ENCODE data around the gene PCDHA8. TPM values are rescaled to one million over a fixed set of nuclear protein-coding genes. Genes with fewer than 3 reads are reported as not detected.
"Not testable (repeated sequence)": the region's sequence is repeated elsewhere in the genome, so short reads cannot be mapped to it uniquely, and the experiment has no call there.

The PCDHA8 gene
- total RNA-seq, 1 donor, result 0.36 TPM

DNA sequence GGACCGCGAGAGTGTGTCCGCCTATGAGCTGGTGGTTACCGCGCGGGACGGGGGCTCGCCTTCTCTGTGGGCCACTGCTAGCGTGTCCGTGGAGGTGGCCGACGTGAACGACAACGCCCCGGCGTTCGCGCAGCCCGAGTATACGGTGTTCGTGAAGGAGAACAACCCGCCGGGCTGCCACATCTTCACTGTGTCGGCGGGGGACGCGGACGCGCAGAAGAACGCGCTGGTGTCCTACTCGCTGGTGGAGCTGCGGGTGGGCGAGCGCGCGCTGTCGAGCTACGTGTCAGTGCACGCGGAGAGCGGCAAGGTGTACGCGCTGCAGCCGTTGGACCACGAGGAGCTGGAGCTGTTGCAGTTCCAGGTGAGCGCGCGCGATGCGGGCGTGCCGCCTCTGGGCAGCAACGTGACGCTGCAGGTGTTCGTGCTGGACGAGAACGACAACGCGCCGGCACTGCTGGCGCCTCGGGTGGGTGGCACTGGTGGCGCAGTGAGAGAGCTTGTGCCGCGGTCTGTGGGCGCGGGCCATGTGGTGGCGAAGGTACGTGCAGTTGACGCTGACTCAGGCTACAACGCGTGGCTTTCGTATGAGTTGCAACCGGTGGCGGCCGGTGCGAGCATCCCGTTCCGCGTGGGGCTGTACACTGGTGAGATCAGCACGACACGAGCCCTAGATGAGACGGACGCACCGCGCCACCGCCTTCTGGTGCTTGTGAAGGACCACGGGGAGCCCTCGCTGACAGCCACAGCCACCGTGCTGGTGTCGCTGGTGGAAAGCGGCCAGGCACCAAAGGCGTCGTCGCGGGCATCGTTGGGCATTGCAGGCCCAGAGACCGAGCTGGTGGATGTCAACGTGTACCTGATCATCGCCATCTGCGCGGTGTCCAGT, 5.1 kb upstream of the PCDHA8 start:
- DNase-seq (ENCODE audit: insufficient read length, low spot score, missing footprints), result no peak
- no peaks in the 10 kb centered on the region for H3K36me3 ChIP-seq (ENCODE audit: insufficient read depth, low read length)
- no peak overlapping the region for H2AFZ ChIP-seq (ENCODE audit: low read length)
- H3K4me1 ChIP-seq (ENCODE audit: insufficient read depth, low read length), result no peaks in the 10 kb centered on the region
- no peaks in the 10 kb centered on the region for H4K20me1 ChIP-seq (ENCODE audit: insufficient read depth, low read length)
- H3K9me3 ChIP-seq (ENCODE audit: low read depth, low read length), result peaks cover 2% of the 10 kb centered on the region
- H3K4me3 ChIP-seq (ENCODE audit: insufficient read depth, low read length), result no peak overlapping the region
- no peaks in the 10 kb centered on the region for H3K79me2 ChIP-seq (ENCODE audit: insufficient read depth, low read length)
- no peak overlapping the region for H3K27ac ChIP-seq (ENCODE audit: low read depth, low read length)
- TF ChIP-seq CTCF (IDR thresholded peaks at IDR 0.05; ENCODE audit: extremely low read depth, low read depth, low read length), result no peak
- no peak overlapping the region for H3K4me2 ChIP-seq (ENCODE audit: insufficient read depth, low read length)
- H3K27me3 ChIP-seq (ENCODE audit: insufficient read depth, low read length), result no peaks in the 10 kb centered on the region

DNA sequence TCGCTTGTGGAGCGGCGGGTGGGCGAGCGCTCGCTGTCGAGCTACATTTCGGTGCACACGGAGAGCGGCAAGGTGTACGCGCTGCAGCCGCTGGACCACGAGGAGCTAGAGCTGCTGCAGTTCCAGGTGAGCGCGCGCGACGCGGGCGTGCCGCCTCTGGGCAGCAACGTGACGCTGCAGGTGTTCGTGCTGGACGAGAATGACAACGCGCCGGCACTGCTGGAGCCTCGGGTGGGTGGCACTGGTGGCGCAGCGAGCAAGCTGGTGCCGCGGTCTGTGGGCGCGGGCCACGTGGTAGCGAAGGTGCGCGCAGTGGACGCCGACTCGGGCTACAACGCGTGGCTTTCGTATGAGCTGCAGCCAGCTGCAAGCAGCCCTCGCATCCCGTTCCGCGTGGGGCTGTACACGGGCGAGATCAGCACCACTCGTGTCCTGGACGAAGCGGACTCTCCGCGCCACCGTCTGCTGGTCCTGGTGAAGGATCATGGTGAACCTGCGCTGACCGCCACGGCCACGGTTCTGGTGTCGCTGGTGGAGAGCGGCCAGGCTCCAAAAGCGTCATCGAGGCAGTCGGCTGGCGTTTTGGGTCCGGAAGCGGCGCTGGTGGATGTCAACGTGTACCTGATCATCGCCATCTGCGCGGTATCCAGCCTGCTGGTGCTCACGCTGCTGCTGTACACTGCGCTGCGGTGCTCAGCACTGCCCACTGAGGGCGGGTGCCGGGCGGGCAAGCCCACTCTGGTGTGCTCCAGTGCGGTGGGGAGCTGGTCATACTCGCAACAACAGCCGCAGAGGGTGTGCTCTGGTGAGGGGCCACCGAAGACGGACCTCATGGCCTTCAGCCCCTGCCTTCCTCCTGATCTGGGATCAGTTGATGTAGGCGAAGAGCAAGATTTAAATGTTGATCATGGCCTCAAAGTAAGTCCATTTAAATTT, 2.1 kb downstream of the PCDHA8 start:
- no peaks in the 10 kb centered on the region for H3K79me2 ChIP-seq (ENCODE audit: insufficient read depth, low read length)

DNA sequence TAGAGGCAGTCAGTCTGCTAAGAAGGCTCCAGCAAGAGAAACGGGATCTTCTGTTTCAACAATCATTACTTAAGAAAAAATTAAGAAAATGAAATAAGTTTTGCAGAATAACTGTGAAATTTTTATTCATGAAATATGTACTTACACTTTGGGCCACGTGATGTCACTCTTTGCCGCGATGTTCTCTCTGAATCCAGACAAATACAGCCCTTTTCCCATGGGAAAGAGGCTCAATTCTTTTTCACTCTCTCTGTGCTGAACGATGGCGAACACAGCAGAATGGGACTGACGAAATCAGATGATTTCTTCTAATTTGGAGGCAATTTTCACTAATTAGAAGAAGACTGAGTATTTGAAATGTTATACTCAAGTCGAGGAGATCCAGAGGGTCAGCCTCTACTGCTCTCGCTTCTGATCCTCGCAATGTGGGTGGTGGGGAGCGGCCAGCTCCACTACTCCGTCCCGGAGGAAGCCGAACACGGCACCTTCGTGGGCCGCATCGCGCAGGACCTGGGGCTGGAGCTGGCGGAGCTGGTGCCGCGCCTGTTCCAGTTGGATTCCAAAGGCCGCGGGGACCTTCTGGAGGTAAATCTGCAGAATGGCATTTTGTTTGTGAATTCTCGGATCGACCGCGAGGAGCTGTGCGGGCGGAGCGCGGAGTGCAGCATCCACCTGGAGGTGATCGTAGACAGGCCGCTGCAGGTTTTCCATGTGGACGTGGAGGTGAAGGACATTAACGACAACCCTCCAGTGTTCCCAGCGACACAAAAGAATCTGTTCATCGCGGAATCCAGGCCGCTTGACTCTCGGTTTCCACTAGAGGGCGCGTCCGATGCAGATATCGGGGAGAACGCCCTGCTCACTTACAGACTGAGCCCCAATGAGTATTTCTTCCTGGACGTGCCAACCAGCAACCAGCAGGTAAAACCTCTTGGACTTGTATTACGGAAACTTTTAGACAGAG, 7.4 kb downstream of the PCDHA8 start, which contains the start of gene PCDHA9:
Gene PCDHA9, plus strand, starts transcription at position 244 of the 964 bp plus-strand sequence. Its CDS starts 114 bp downstream, at position 358.
- not testable (repeated sequence) for H3K36me3 ChIP-seq (ENCODE audit: insufficient read depth, low read length); H3K4me3 ChIP-seq (ENCODE audit: insufficient read depth, low read length); H3K4me2 ChIP-seq (ENCODE audit: insufficient read depth, low read length); H2AFZ ChIP-seq (ENCODE audit: low read length); H3K27ac ChIP-seq (ENCODE audit: low read depth, low read length); H3K4me1 ChIP-seq (ENCODE audit: insufficient read depth, low read length); H3K9me3 ChIP-seq (ENCODE audit: low read depth, low read length); H3K27me3 ChIP-seq (ENCODE audit: insufficient read depth, low read length); DNase-seq (ENCODE audit: insufficient read length, low spot score, missing footprints); H4K20me1 ChIP-seq (ENCODE audit: insufficient read depth, low read length); H3K79me2 ChIP-seq (ENCODE audit: insufficient read depth, low read length)

More for the DNA sequence above, 2.1 kb downstream of the PCDHA8 start:
- Histone ChIP-seq H3K27ac (ENCODE audit: low read depth, low read length) (no peak overlapping the region), H3K4me3 (ENCODE audit: insufficient read depth, low read length) (no peak overlapping the region), H3K4me2 (ENCODE audit: insufficient read depth, low read length) (no peak overlapping the region), H3K4me1 (ENCODE audit: insufficient read depth, low read length) (no peaks in the 10 kb centered on the region), H2AFZ (ENCODE audit: low read length) (no peak overlapping the region), H4K20me1 (ENCODE audit: insufficient read depth, low read length) (no peaks in the 10 kb centered on the region), H3K27me3 (ENCODE audit: insufficient read depth, low read length) (no peaks in the 10 kb centered on the region), H3K9me3 (ENCODE audit: low read depth, low read length) (no peaks in the 10 kb centered on the region), H3K36me3 (ENCODE audit: insufficient read depth, low read length) (no peaks in the 10 kb centered on the region)
- no peak for DNase-seq (ENCODE audit: insufficient read length, low spot score, missing footprints)
- no peak for TF ChIP-seq CTCF (IDR thresholded peaks at IDR 0.05; ENCODE audit: extremely low read depth, low read depth, low read length)

DNA sequence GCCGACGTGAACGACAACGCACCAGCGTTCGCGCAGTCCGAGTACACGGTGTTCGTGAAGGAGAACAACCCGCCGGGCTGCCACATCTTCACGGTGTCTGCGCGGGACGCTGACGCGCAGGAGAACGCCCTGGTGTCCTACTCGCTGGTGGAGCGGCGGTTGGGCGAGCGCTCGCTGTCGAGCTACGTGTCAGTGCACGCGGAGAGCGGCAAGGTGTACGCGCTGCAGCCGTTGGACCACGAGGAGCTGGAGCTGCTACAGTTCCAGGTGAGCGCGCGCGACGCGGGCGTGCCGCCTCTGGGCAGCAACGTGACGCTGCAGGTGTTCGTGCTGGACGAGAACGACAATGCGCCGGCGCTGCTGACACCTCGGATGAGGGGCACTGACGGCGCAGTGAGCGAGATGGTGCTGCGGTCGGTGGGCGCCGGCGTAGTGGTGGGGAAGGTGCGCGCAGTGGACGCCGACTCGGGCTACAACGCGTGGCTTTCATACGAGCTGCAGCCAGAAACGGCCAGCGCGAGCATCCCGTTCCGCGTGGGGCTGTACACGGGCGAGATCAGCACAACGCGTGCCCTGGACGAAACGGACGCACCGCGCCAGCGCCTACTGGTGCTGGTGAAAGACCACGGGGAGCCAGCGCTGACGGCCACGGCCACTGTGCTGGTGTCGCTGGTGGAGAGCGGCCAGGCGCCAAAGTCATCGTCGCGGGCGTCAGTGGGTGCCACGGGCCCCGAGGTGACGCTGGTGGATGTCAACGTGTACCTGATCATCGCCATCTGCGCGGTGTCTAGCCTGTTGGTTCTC, 9.0 kb downstream of the PCDHA8 start:
- not testable (repeated sequence) for H3K36me3 ChIP-seq (ENCODE audit: insufficient read depth, low read length); DNase-seq (ENCODE audit: insufficient read length, low spot score, missing footprints); H3K27ac ChIP-seq (ENCODE audit: low read depth, low read length); H3K4me2 ChIP-seq (ENCODE audit: insufficient read depth, low read length); H2AFZ ChIP-seq (ENCODE audit: low read length); H3K79me2 ChIP-seq (ENCODE audit: insufficient read depth, low read length); H3K4me1 ChIP-seq (ENCODE audit: insufficient read depth, low read length); H3K27me3 ChIP-seq (ENCODE audit: insufficient read depth, low read length); H4K20me1 ChIP-seq (ENCODE audit: insufficient read depth, low read length); H3K9me3 ChIP-seq (ENCODE audit: low read depth, low read length); H3K4me3 ChIP-seq (ENCODE audit: insufficient read depth, low read length)

All from osteoblast (primary cell).